NCI-H82 (cell line): ENCODE measurements around the gene BTD.
"Not testable (repeated sequence)": the region's sequence is repeated elsewhere in the genome, so short reads cannot be mapped to it uniquely, and the experiment has no call there.

Source experiments
- DNase-seq: peaks from one replicate; lab custom pipeline; 2025; lab: John Stamatoyannopoulos, UW

BTD gene

GRCh38 chr3:15602816-15603215 is 1.3 kb downstream of the BTD start:
- DNase-seq: not testable (repeated sequence)

GRCh38 chr3:15604584-15604983 is 3.0 kb downstream of the BTD start:
- DNase-seq: not testable (repeated sequence)

DNA sequence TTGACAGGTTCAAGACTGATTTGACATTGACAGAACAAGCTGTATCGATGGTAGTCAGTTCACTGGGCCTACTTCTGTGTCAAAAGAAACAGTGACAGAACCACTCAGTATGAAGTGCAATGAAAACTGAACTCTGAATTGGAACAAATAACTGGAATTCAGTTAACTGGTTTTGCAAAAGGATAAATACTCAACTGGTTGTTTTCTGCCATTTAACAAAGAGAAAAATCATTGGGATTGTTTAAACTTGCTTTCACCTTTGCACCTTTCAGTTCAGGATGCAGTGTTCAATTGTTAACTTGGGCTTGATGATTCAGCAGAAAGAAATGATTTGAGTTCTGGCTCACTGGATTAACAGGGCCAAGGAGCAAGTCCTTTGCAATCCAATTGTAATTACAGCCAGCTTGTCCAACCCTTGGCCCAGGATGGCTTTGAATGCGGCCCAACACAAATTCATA is 4.9 kb downstream of the BTD start:
- DNase-seq: peak; percentile 78

DNA sequence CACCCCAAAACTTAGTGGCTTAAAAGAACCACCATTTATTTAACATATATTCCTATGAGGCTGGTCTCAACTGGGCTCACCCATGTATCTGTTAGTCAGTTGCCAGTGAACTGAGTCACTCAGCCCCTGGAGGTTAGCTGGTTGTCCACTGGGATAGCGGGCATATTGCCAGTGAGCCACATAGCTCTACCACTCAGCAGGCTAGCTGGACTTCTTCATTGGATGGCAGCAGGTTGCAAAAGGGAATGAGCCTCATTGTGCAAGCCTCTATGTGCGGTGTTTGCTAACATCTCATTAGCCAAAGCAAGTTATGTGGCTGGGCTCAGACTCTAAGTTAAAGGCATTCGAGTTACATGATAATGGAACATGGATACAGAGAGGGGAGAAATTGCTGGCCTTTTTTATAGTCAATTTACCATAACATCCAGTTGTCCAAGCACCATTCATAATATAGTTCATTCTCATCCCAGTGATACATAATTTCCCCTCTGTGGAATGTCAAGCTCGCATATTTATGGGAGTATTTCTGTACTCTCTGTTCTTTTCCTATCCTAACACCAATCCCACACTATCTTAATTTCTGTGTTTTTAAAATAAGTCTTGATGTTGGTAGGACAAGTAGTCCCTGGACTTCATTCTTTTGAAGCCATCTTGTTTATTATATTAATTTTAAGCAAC is 8.7 kb downstream of the BTD start:
- no peak for DNase-seq

- DNase-seq: no peak
Observed at GRCh38 chr3:15611018-15611417, 9.5 kb downstream of the BTD start.

GRCh38 chr3:15612001-15612400 is 10.5 kb downstream of the BTD start:
- DNase-seq: no peak

DNA sequence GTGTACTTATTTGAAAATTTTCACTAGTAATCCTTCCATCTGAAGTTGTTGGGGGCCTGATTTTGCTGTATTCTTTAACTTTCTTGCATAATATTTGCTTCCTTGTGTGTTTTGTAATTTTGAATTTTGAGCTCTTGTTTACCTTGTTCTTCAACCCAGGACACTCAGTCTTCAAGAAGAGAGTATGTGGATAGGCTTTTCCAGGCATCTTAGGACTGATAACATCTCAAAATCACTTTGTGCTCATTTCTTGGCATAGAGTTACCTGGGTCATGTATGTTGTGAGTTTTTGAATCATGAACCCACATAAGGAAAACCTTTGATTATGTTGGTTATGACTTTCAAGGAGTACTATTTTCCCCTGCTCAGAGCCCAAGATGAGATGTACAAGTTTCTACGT is 13.4 kb downstream of the BTD start:
- no peak for DNase-seq

- no peak for DNase-seq
Observed at GRCh38 chr3:15616053-15616452, 14.5 kb downstream of the BTD start.

GRCh38 chr3:15619659-15620464 is 18.3 kb downstream of the BTD start:
- not testable (repeated sequence) for DNase-seq

DNA sequence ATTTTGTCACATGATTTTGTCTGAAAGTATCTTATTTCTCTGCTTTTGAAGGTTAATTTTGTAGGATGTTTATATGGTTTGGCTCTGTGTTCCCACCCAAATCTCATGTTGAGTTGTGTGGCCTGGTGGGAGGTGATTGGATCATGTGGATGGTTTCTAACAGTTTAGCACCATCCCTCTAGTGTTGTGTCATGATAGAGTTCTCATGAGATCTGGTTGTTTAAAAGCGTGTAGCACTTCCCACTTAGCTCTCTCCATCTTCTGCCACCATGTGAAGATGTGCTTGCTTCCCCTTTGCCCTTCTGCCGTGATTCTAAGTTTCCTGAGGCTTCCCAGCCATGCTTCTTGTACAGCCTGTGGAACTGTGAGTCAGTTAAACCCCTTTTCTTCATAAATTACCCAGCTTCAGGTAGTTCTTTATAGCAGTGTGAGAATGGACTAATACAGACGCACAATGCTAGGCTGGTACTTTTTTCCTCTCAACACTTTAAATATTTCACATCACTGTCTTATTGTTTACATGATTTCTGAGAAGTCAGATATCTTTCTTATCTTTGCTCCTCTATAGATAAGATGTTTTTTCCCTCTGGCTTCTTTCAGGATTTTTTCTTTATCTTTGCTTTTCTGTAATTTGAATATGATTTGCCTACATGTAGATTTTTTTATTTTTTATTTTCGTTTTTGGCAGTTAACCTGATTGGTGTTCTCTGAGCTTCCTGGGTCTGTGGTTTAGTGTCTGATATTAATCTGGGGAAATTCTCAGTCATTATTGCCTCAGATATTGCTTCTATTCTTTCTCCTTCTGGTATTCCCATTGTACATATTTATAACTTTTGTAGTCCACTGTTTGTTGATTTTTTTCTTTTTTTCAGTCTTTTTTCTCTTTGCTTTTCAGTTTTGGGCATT is 22.2 kb downstream of the BTD start:
- no peak for DNase-seq

DNA sequence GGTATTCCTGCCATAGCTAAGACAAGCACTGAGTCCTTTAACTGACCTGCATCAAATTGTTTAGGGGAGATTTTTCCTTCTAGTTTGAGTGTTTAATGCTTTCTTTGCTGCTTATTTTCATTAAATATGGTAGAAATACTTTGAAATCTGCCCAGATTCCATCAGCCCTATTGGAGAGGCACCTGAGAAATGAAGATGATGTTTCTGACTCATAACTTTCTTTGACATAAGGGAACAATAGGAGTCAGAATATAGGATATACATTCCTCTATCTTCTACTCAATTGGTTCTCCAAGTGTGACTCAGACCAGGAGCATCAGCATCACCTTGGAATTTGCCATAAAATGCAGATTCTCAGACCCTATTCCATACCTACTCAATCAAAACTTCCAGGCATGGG is 27.4 kb downstream of the BTD start:
- DNase-seq: no peak

- peak; percentile 74 for DNase-seq
Observed at GRCh38 chr3:15629860-15630597, 28.5 kb downstream of the BTD start.

- DNase-seq: no peak
Observed at GRCh38 chr3:15630646-15631350, 29.3 kb downstream of the BTD start.

DNA sequence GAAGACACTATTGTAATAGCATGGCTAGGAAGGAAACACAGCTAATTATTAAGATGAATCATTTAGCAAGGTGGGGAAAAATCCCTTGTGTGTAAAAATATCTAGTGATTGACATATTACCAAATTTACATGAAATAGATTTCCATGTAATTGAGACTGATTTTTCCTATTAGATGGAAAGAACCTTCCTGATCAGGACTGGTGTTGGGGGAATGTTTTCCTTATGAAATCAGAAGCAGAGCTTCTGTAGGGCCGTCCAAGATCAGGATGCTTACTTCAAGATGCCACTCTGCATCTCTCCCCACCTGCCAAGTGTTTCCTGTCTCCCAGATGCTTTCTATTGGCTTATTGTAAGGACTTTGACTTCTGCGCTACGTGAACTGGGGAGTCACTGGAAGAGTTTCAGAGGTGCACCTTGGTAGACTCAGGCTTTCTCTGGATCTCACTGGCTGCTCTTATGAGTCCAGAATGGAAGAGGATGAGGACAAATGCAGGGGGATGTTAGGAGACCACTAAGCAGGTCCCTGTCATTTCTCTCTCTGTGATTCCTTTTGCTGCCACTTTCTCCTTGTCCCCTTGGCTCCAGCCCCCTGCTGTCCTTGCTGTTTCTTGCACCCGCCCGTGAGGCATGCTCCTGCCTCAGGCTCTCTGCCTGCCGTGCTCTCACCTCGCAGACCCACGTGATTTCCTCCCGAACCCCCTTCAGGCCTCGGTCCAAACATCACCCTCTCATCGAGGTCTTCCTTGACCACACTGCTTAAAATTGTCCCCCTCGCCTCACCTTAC is 30.1 kb downstream of the BTD start:
- no peak for DNase-seq

GRCh38 chr3:15632212-15632580 is 30.7 kb downstream of the BTD start:
- DNase-seq: no peak

DNA sequence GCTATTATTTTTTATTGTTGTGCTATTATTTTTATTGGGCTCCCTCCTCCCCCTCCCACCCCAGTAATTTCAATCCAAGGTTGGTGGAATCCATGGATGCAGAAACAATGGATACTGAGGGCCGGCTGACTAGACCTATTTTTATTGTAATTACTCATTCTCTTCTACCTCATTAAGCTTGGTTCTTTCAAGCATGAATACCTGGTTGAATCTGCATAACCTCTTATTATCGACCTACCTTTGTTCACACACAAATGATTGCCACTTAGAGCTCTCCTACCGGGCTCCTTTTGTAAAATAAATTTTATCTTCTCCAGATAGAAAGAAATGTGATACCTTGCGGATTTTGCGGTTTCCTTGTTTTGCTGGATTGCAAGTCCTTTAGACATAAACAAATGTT is 31.6 kb downstream of the BTD start:
- DNase-seq: no peak

- DNase-seq: no peak
Observed at GRCh38 chr3:15633766-15634598, 32.4 kb downstream of the BTD start.

GRCh38 chr3:15634671-15635070 is 33.1 kb downstream of the BTD start:
- no peak for DNase-seq

DNA sequence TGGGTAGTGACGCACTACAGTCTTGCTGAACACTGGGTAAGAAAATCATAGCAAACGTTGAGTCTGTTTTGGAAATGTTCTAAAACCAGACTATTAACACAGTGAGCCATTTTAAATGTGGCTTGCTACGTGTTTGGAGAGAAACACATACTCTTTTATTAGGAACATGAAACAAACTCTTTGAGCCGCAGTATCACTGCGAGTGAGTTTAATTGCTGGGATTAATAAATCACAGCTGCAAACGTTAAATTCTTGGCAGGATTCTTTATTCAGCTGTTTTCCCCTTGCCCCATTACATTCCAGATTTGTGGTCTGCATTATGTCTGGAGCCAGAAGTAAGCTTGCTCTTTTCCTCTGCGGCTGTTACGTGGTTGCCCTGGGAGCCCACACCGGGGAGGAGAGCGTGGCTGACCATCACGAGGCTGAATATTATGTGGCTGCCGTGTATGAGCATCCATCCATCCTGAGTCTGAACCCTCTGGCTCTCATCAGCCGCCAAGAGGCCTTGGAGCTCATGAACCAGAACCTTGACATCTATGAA is 33.6 kb downstream of the BTD start:
- no peak for DNase-seq
